NCI-H82 treated with DMSO at 0.1 percent for 48 hours (cell line): ENCODE results near the gene OTOF.

Experiments
- DNase-seq: peaks from one replicate; lab custom pipeline; 2025; ENCODE audit not compliant: unreplicated experiment; lab: John Stamatoyannopoulos, UW

Gene OTOF

DNA sequence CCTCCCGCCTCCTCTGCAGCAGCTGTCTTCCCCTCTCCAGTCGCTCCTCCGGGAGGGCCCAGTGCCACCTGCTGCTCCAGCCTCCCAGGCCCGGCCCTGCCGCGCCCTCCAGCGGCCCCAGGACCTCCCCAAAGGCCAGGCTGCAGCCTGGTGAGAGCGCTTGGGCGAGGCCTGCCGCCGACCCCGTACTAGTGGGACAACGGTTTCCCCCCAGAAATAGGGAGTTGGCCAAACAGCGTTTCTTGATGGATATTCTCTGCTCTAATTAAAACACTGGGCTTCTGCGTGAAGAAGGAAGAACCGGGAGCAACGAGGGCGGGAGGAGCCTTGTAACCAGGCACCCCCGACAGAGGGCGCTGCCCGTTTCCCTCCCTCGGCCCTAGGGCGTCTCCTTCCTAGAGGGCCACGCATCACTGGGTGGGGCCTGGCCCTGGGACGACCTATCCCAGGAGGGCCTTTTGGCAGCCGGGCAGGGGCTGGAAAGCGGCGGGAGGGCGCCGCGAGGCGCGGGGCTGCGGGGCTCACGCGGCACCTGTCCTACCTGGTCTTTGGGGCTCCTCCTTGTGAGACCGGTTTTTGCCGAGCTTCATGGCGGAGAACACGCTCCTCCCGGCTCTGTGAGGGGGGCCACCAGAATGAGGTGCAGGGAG lies 25.4 kb upstream of the OTOF start:
- DNase-seq: peak; percentile 75

DNA sequence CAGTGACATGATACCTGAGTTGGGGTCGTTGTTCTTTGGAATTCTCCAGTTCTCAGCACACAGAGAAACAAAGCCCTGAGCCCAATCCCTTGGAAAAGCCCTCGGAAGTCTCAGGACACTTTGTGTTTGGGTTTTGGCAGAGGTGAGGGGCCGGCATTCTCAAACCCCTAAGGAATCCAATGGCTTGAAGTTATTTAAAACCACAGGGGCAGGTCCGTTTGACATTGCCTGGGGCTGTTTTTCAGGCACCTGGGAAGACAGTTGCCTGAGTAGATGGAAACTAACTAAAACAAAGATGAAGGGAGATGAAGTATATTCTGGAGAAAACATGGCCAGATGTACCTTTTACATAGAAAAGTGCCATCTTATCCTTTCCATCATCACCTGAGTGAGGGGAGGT lies 22.5 kb upstream of the OTOF start:
- no peak for DNase-seq

GRCh38 chr2:26495705-26496297 lies 17.9 kb upstream of the OTOF start:
- no peak for DNase-seq

- no peak for DNase-seq
Measured at GRCh38 chr2:26494891-26495290, 17.0 kb upstream of the OTOF start.

GRCh38 chr2:26494199-26494598 lies 16.3 kb upstream of the OTOF start:
- DNase-seq: no peak

- DNase-seq: no peak
Measured at GRCh38 chr2:26493566-26493965, 15.6 kb upstream of the OTOF start.

DNA sequence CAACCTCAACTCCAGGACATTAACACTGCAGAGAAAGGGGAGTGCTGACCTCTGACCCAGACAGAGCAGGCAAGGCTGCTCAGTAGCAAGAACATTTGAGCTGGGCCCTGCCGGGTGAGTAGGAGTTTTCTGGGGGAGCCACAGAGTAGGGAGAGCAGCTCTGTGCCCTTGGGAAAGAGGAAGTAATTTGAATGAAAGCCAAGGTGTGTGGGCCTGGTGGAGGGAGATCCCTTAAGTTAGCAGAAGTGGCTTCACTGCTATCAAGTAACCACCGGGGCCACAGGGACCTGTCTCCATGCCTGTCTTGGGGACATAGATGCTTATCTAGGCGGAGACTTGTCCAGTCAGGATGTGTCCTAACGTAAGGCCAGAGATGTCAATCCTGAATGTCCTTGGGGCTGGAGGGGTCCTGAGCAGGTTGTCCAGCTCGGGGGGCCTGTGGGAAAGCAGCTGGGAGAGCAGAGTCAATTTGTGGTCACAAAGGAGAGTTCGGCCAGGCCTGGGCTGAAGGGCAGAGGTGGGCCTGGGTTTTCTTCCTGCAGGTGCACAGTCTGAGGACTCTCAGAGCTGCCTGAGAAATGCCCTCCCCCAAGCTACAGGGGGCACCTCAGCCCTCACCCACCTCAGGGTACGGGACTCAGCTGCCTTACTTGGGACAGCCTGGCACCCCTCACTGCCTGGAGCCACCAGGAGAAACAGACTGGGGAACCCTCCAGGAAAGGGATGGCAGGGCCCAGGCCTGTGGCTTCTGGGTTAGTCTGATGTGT lies 15.0 kb upstream of the OTOF start:
- DNase-seq: no peak

GRCh38 chr2:26491563-26492167 lies 13.7 kb upstream of the OTOF start:
- DNase-seq: no peak

DNA sequence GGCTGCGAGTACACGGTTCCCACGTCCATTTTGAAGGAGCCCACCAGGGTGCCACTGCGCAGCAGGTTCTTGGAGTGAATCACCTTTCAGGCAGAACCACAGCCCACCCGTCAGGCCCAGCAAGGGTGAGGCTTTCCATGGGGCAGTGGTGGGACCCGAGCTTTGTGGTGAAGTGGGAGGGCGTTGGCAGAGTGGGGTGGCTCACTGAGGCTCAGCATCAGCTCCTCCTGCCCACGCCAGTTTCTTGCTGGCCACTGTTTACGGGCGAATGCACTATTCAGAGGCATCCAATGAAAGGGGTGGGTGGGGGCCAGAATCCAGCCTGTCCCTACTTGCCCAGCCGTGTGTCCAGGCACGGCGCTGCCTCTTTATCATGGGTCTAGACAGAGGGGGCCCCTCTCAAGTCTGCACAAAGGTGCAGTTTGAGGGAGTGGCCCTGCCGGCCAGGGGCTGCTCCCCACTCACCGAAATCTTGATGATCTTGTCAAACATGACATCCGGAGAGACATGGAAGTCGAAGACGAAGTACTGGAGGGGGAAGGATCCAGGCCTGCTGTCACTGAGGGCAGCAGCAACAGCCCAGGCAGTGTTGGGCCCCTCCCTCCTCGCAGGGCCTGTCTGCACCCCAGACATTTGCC lies 11.4 kb upstream of the OTOF start:
- DNase-seq: no peak

GRCh38 chr2:26488463-26489212 lies 10.7 kb upstream of the OTOF start:
- DNase-seq: no peak

- DNase-seq: no peak
Measured at GRCh38 chr2:26487192-26487591, 9.3 kb upstream of the OTOF start.

DNA sequence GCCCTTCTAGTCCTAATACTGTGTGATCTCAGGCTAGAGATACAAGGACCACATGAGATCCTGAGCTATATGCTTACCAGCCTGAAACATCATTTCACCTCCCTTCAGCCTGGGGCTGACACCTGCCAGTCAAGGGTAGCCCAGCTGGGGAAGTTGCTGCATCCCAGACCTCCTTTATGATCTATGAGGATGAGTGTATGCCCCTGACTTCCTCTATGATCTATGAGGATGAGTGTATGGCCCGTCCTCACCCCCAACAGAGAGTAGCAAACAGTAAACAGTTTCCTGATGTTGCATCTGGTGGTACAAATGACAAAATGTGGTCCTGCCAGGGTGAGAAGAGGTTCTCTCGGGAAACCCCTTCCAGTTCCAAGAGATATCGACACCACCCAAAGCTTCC lies 8.9 kb upstream of the OTOF start:
- no peak for DNase-seq

DNA sequence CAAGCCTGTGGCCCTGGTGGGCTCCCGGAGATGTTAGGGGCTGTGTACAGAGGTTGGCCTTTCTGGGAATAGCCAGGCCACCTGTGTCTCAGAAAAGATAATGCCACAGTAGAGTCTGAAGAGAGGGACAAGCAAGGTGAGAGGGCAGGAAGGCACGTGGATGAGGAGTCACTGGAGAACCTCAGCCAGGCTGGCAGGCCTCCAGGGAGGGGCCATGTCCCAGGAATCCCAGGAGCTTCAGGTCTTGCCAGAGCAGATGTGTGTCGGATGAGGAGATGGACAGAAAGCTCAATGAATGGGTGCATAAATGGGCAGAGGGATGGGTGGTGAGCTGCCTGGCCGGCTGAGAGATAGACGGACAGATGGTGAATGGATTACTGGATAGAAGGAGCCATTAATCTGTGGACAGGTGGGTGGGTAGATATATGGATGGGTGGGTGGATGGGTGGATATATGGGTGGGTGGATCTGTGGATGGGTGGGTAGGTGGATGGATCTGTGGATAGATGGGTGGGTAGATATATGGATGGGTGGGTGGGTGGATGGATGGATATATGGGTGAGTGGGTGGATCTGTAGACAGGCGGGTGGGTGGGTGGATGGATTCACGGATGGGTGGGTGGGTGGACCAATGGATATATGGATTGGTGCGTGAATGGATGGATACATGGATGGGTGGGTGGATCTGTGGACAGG lies 7.9 kb upstream of the OTOF start:
- DNase-seq: peak; percentile 73

- DNase-seq: no peak
Measured at GRCh38 chr2:26485099-26485498, 7.2 kb upstream of the OTOF start.

- DNase-seq: no peak
Measured at GRCh38 chr2:26484579-26484978, 6.7 kb upstream of the OTOF start.

DNA sequence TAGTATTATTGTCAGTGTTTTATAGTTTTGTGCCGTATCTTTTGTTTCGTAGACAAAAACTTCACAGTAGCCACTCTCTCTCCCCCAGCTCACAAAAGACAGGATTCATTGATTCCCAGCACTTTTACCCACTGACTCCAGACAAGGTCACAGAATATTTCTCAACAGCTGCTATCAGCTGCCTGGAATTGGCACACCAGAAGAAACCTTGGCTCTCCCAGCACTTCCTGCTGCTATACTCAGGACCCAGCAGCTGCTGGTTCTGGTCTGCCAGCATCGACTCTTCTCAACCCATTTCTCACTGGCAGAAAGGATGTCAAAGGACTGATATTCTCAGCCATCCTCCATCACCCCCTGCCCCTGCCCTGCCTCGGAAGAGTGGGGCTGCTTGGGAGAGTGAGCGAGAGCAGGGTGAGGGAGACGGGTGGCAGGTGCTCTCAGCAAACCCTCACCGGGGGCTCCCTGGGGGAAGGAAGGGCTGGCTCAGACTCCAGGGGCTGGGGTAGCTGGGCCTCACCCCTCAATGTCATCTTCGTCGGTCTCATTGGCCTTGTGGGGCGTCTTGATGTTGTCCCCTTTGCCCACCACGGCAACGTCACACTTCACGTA lies 6.1 kb upstream of the OTOF start:
- no peak for DNase-seq

DNA sequence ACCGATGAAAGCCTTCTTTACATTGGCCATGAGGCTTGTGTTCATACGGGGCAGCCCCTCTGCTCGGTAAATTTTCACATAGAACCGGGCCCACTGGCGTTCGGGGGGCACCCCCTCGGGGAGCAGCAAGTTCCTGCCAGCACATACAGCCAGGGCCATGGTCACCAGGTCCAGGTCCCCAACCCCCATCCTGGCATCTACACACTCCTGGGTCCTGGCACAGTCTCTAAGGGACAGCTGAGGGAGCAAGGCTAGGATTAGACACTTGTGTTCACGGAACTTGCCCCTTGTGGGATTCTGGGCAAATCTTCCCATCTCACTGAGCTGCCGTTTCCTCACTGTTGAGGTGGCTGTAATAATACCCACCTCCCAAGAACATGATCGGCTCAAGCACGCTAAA lies 5.6 kb upstream of the OTOF start:
- DNase-seq: no peak

DNA sequence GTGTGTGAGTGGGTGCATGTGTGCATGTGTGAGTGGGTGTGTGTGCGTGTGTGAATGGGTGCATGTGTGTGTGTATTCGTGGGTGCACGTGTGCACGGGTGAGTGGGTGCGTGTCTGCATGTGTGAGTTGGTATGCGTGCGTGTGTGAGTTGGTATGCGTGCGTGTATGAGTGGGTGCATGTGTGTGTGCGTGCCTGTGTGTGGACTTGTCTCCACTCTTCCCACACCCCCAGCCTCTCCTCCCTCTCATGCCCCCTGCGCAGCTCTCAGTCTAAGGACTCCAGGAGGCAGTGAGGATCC lies 5.1 kb upstream of the OTOF start:
- DNase-seq: no peak

DNA sequence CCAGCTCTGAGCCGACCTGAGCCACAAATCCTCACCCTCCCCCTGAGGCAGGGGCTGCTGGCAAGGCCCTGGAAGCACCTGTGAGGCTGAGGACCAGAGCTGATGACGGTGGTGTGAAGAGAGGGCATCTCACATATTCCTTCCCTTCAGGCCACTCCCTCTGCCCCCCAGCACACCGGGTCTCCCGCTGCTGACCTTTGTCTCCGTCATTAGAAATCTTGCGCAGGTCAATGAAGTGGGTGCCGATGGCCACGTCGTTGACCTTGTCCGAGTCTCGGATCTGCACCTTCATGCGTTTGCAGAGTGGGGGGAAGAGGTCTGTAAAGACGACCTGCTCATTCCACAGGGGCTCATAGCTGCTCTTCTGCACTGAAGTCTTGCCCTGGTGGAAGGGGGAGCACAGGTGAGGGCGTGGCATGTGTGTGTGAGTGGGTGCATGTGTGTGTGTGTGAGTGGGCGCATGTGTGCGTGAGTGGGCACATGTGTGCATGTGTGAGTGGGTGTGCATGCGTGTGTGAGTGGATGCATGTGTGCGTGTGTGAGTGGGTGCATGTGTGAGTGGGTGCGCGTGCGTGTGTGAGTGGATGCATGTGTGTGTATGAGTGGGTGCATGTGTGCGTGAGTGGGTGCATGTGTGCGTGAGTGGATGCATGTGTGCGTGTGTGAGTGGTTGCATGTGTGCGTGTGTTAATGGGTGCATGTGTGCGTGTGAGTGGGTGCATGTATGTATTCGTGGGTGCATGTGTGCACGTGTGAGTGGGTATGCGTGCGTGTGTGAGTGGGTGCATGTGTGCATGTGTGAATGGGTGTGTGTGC lies 4.5 kb upstream of the OTOF start:
- DNase-seq: no peak
